NCI-H446 treated with DMSO at 0.1 percent for 48 hours (cell line): ENCODE measurements around the gene SPATA33.
"Not testable (repeated sequence)": the region's sequence is repeated elsewhere in the genome, so short reads cannot be mapped to it uniquely, and the experiment has no call there.

Source experiments
- DNase-seq: peaks from one replicate; lab custom pipeline; 2025; lab: John Stamatoyannopoulos, UW

SPATA33 gene

GRCh38 chr16:89629827-89630610 is 27.6 kb upstream of the SPATA33 start:
- DNase-seq: no peak

GRCh38 chr16:89633064-89633631 is 24.5 kb upstream of the SPATA33 start:
- DNase-seq: no peak

- not testable (repeated sequence) for DNase-seq
Measured at GRCh38 chr16:89634463-89635385, 22.9 kb upstream of the SPATA33 start.

GRCh38 chr16:89636663-89637062 is 21.0 kb upstream of the SPATA33 start:
- DNase-seq: no peak

- DNase-seq: no peak
Measured at GRCh38 chr16:89637379-89637778, 20.3 kb upstream of the SPATA33 start.

- no peak for DNase-seq
Measured at GRCh38 chr16:89638455-89638854, 19.2 kb upstream of the SPATA33 start.

- no peak for DNase-seq
Measured at GRCh38 chr16:89639385-89639784, 18.3 kb upstream of the SPATA33 start.

GRCh38 chr16:89641458-89642119 is 16.0 kb upstream of the SPATA33 start:
- no peak for DNase-seq

- no peak for DNase-seq
Measured at GRCh38 chr16:89642574-89642973, 15.1 kb upstream of the SPATA33 start.

- no peak for DNase-seq
Measured at GRCh38 chr16:89643769-89644300, 13.8 kb upstream of the SPATA33 start.

- no peak for DNase-seq
Measured at GRCh38 chr16:89645122-89645521, 12.5 kb upstream of the SPATA33 start.

- DNase-seq: no peak
Measured at GRCh38 chr16:89646270-89646669, 11.4 kb upstream of the SPATA33 start.

- DNase-seq: no peak
Measured at GRCh38 chr16:89646906-89647305, 10.7 kb upstream of the SPATA33 start.

GRCh38 chr16:89651584-89651983 is 6.1 kb upstream of the SPATA33 start:
- DNase-seq: no peak

GRCh38 chr16:89653656-89654295 is 3.9 kb upstream of the SPATA33 start:
- DNase-seq: no peak

- no peak for DNase-seq
Measured at GRCh38 chr16:89655062-89655643, 2.5 kb upstream of the SPATA33 start.

GRCh38 chr16:89656435-89657121 is 1.1 kb upstream of the SPATA33 start:
- no peak for DNase-seq

- no peak for DNase-seq
Measured at GRCh38 chr16:89658221-89658879, 714 bp downstream of the SPATA33 start.

- DNase-seq: no peak
Measured at GRCh38 chr16:89660146-89660545, 2.5 kb downstream of the SPATA33 start.

- DNase-seq: no peak
Measured at GRCh38 chr16:89661215-89661614, 3.6 kb downstream of the SPATA33 start.
